Upper lobe of left lung (tissue), 6 donors: Measurements from ENCODE around the gene CIB1. TPM values are rescaled to one million over a fixed set of nuclear protein-coding genes. Genes with fewer than 3 reads are reported as not detected.
A peak's percentile ranks its signal among the peaks of the same experiment; 100 is the strongest.
"Not testable (repeated sequence)": the region's sequence is repeated elsewhere in the genome, so short reads cannot be mapped to it uniquely, and the experiment has no call there.

ENCODE experiments used
- ATAC-seq, 2 donors: fragments of 200-7000 bp; cut with Tn5 transposase; one replicate each; pipeline ENCODE4 v1.9.1; 2022; ENCODE audit warnings: mild to moderate bottlenecking in 2 of 2, moderate library complexity in 2 of 2; ENCODE audit not compliant: low FRiP score in 2 of 2
- DNase-seq, 2 donors: peaks; one replicate each; pipeline ENCODE4 v3.0.0-alpha.2; 2019 to 2020
- H3K27ac ChIP-seq, 4 donors: fragments of 200-600 bp; sonication (generic); one replicate each; pipeline ENCODE4 v1.5.1; 2016 to 2019
- H3K27me3 ChIP-seq, 4 donors: fragments of 200-600 bp; sonication (generic); one replicate each; pipeline ENCODE4 v1.5.1; 2017 to 2019
- H3K36me3 ChIP-seq, 4 donors: fragments of 200-600 bp; sonication (generic); one replicate each; pipeline ENCODE4 v1.5.1; 2016 to 2019
- H3K4me1 ChIP-seq, 4 donors: fragments of 200-600 bp; sonication (generic); one replicate each; pipeline ENCODE4 v1.5.1; 2018 to 2019
- H3K4me3 ChIP-seq, 4 donors: fragments of 200-600 bp; sonication (generic); one replicate each; pipeline ENCODE4 v1.5.1; 2017 to 2019; ENCODE audit warnings: mild to moderate bottlenecking in 2 of 4, moderate library complexity in 1 of 4
- H3K9me3 ChIP-seq, 4 donors: fragments of 200-600 bp; sonication (generic); one replicate each; pipeline ENCODE4 v1.5.1; 2018 to 2019
- CTCF ChIP-seq, 6 experiments: fragments of 450-650 bp in 4 of 6; fragments of 200-600 bp in 2 of 6; sonication (generic) in 2 of 6; IDR thresholded peaks; one replicate each; pipeline ENCODE4 v1.5.1; 2016 to 2019; ENCODE audit warnings: antibody characterized with exemption in 6 of 6
- EP300 ChIP-seq, 4 donors: sonication (generic); formaldehyde crosslinking; IDR thresholded peaks; one replicate each; pipeline ENCODE4 v1.5.1; 2017; ENCODE audit warnings: antibody characterized with exemption in 4 of 4, control low read depth in 2 of 4
- POLR2A ChIP-seq, 4 donors: fragments of 450-650 bp; IDR thresholded peaks; one replicate each; pipeline ENCODE4 v1.5.1; 2016 to 2017; ENCODE audit warnings: antibody characterized with exemption in 4 of 4, mild to moderate bottlenecking in 2 of 4
- POLR2AphosphoS5 ChIP-seq, 2 donors: sonication (generic); formaldehyde crosslinking; IDR thresholded peaks; one replicate each; pipeline ENCODE4 v1.5.1; 2017; ENCODE audit warnings: antibody characterized with exemption in 2 of 2
- WGBS, 2 donors: methylation state at CpG; one replicate each; pipeline ENCODE4 v1.1.5; 2017 to 2018; 5-methylcytosine and 5-hydroxymethylcytosine counted together
- total RNA-seq, 6 donors: library from RNA; depleted of rRNA in 4 of 6; stranded (reverse); fragments of >200 nt in 4 of 6; gene quantifications; one replicate each; pipeline versions ENCODE4 v1.1.0 to v1.2.1, GENCODE V29; 2016 to 2021
- donor health status: DM: no; HTN: no; CAD: no; lungs with moderate emphysema.
- donor health status: DM: no; HTN: yes; CAD: no; lungs with severe emphysema.

The CIB1 gene
- total RNA-seq, 6 donors from 2014 or later, result 40.9 to 89.6 (median 75.5) TPM

- 78 to 89% methylated on average over 7 to 10 of the region's 10 CpGs for WGBS, 2 donors
- ATAC-seq, result no peak
- peak overlapping the region in 3 of 4 donors; percentile 67 to 74 (median 68) for H3K27ac ChIP-seq
- no peak for DNase-seq
- no peaks in the 10 kb centered on the region for H3K27me3 ChIP-seq
- H3K4me1 ChIP-seq, result peaks cover 49 to 77% (median 51%) of the 10 kb centered on the region in 4 donors
- no peak overlapping the region for H3K4me3 ChIP-seq
- H3K9me3 ChIP-seq, result no peaks in the 10 kb centered on the region
- TF ChIP-seq CTCF (IDR thresholded peaks at IDR 0.05) (no peak), POLR2A (IDR thresholded peaks at IDR 0.05) (no peak), EP300 (IDR thresholded peaks at IDR 0.05) (no peak), POLR2AphosphoS5 (IDR thresholded peaks at IDR 0.05) (no peak)
- peaks cover 0 to 4% (median 0%) of the 10 kb centered on the region in 4 donors for H3K36me3 ChIP-seq
Measured at GRCh38 chr15:90189781-90190467, 43.8 kb downstream of the CIB1 start.

- H3K4me1 ChIP-seq, result peaks cover 50 to 85% (median 55%) of the 10 kb centered on the region in 4 donors
- TF ChIP-seq POLR2AphosphoS5 (IDR thresholded peaks at IDR 0.05) (peak in 1 of 2 donors; percentile 60), POLR2A (IDR thresholded peaks at IDR 0.05) (peak in 1 of 4 donors; percentile 17), CTCF (IDR thresholded peaks at IDR 0.05) (no peak), EP300 (IDR thresholded peaks at IDR 0.05) (no peak)
- ATAC-seq, result no peak
- DNase-seq, result peak in 1 of 2 donors; percentile 46
- peak overlapping the region in 3 of 4 donors; percentile 26 to 68 (median 30) for H3K27ac ChIP-seq
- 71 to 72% methylated on average over 8 of the region's 8 CpGs for WGBS, 2 donors
- H3K4me3 ChIP-seq, result no peak overlapping the region
- no peaks in the 10 kb centered on the region for H3K9me3 ChIP-seq
- H3K27me3 ChIP-seq, result no peaks in the 10 kb centered on the region
- H3K36me3 ChIP-seq, result peaks cover 0 to 4% (median 0%) of the 10 kb centered on the region in 4 donors
Measured at GRCh38 chr15:90188914-90189748, 44.6 kb downstream of the CIB1 start.

GRCh38 chr15:90188065-90188464 is 45.7 kb downstream of the CIB1 start:
- not testable (repeated sequence) for ATAC-seq, DNase-seq, H3K4me3 ChIP-seq, H3K9me3 ChIP-seq, H3K36me3 ChIP-seq, H3K27me3 ChIP-seq
- Histone ChIP-seq H3K27ac (peak overlapping the region in 2 of 4 donors; percentile 30 to 68), H3K4me1 (peaks cover 46 to 81% (median 59%) of the 10 kb centered on the region in 4 donors)
- WGBS, 2 donors, result 89 to 94% methylated on average over 7 of the region's 7 CpGs

- Histone ChIP-seq H3K27ac (peak overlapping the region in 3 of 4 donors; percentile 39 to 97 (median 43)), H3K4me1 (peaks cover 39 to 78% (median 54%) of the 10 kb centered on the region in 4 donors), H3K27me3 (no peaks in the 10 kb centered on the region), H3K4me3 (no peak overlapping the region), H3K9me3 (no peaks in the 10 kb centered on the region), H3K36me3 (peaks cover 0 to 4% (median 0%) of the 10 kb centered on the region in 4 donors)
- no peak for ATAC-seq
- TF ChIP-seq POLR2A (IDR thresholded peaks at IDR 0.05) (no peak), POLR2AphosphoS5 (IDR thresholded peaks at IDR 0.05) (no peak), CTCF (IDR thresholded peaks at IDR 0.05) (no peak), EP300 (IDR thresholded peaks at IDR 0.05) (no peak)
- 71 to 79% methylated on average over 8 of the region's 8 CpGs for WGBS, 2 donors
- DNase-seq, result no peak
Measured at GRCh38 chr15:90187257-90187868, 46.4 kb downstream of the CIB1 start.
